Ishikawa (cell line): ENCODE results near the gene RNPEP.

ENCODE experiments used
- MAX ChIP-seq: IDR thresholded peaks from 2 replicates; pipeline ENCODE4 v1.6.1; 2012
- RAD21 ChIP-seq: IDR thresholded peaks from 2 replicates; pipeline ENCODE4 v1.6.1; 2012; ENCODE audit warnings: low read depth
- REST ChIP-seq: IDR thresholded peaks from 2 replicates; pipeline ENCODE4 v1.6.1; 2012; ENCODE audit warnings: low read depth, mild to moderate bottlenecking
- TAF1 ChIP-seq: IDR thresholded peaks from 2 replicates; pipeline ENCODE4 v1.6.1; 2012; ENCODE audit warnings: low read depth, mild to moderate bottlenecking
- YY1 ChIP-seq: IDR thresholded peaks from 2 replicates; pipeline ENCODE4 v1.6.1; 2012; ENCODE audit warnings: low read depth
- ZBTB7A ChIP-seq: IDR thresholded peaks from 2 replicates; pipeline ENCODE4 v1.6.1; 2012; ENCODE audit warnings: low read depth

GRCh38 chr1:201964261-201964660 lies 18.2 kb upstream of the RNPEP start:
- TF ChIP-seq RAD21 (no peak), REST (no peak), TAF1 (no peak), MAX (no peak), YY1 (no peak), ZBTB7A (no peak)
